Measurements from ENCODE around the gene TMEM106A. TPM values are rescaled to one million over a fixed set of nuclear protein-coding genes. Genes with fewer than 3 reads are reported as not detected.

Gene TMEM106A
- total and polyA plus RNA-seq, 9 of the 15 experiments (the other 6 are each of a cell fraction or from before 2014, with no cell fraction given), result 0.03 to 0.29 (median 0.15) TPM

DNA sequence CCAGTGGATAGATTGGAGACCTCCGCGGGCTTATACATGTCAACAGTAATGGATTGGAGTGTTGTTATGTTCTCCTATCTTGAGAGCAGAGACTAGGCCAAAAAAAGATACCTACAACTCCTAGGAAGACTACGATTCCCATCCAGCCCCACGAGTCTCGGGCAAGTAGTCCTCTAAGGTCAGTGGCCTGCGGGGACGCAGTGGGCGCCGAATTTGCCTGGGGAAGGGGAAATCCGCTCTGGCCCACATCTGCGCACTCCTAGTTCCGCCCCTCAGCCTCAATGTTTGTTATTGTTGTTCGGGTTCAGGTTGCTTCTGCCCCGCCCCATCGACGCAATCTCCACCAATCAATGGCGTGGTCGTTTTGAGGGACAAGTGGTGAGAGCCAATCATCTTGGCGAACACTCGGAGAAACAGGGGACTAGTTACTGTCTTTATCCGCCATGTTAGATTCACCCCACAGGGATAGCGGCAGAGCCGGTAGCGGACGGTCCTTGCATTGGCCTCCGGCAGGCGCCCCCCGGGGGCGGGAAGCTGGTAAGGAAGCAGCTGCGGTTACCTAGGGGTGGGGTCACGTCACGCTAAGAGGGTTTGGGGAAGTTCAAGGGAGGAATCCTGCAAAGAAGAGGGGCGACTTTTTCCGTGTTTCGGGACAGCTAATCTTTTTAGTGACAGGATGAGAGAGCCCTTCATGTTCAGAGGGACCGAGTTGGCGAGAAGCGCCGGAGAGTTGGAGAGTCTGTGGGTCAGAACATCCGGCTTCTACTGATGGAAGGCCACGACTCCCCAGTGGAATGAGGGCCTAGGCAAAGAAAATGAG is 40.7 kb upstream of the TMEM106A start, which contains the start of gene NBR1 (continued):
- TF ChIP-seq, protein P1, sequence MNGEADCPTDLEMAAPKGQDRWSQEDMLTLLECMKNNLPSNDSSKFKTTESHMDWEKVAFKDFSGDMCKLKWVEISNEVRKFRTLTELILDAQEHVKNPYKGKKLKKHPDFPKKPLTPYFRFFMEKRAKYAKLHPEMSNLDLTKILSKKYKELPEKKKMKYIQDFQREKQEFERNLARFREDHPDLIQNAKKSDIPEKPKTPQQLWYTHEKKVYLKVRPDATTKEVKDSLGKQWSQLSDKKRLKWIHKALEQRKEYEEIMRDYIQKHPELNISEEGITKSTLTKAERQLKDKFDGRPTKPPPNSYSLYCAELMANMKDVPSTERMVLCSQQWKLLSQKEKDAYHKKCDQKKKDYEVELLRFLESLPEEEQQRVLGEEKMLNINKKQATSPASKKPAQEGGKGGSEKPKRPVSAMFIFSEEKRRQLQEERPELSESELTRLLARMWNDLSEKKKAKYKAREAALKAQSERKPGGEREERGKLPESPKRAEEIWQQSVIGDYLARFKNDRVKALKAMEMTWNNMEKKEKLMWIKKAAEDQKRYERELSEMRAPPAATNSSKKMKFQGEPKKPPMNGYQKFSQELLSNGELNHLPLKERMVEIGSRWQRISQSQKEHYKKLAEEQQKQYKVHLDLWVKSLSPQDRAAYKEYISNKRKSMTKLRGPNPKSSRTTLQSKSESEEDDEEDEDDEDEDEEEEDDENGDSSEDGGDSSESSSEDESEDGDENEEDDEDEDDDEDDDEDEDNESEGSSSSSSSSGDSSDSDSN (IDR thresholded peaks at IDR 0.05; ENCODE audit: borderline replicate concordance in 1 of 2, low read depth in 2 of 2, low read length in 2 of 2), result peak; percentile 87 to 92; a peak in 3 of 4 replicates
- TF ChIP-seq BDP1 (IDR thresholded peaks at IDR 0.05; ENCODE audit: insufficient read depth, insufficient read length), result no peak
- TF ChIP-seq, protein P2, sequence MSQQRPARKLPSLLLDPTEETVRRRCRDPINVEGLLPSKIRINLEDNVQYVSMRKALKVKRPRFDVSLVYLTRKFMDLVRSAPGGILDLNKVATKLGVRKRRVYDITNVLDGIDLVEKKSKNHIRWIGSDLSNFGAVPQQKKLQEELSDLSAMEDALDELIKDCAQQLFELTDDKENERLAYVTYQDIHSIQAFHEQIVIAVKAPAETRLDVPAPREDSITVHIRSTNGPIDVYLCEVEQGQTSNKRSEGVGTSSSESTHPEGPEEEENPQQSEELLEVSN (IDR thresholded peaks at IDR 0.05; ENCODE audit: borderline replicate concordance in 1 of 2, extremely low read depth in 1 of 2, insufficient read depth in 1 of 2, insufficient read length in 1 of 2, low read depth in 1 of 2, low read length in 1 of 2, poor library complexity in 1 of 2, severe bottlenecking in 1 of 2), result peak in 1 of 2 experiments; percentile 75

All from K562 (cell line).